Fibroblast of skin of right quadriceps (primary cell): ENCODE data around the gene RHPN2.
"Not testable (repeated sequence)": the region's sequence is repeated elsewhere in the genome, so short reads cannot be mapped to it uniquely, and the experiment has no call there.

Source experiments
- DNase-seq: peaks from one replicate; pipeline ENCODE4 v3.0.0-alpha.2; 2013

RHPN2 gene

GRCh38 chr19:33063753-33064457 is 783 bp downstream of the RHPN2 start:
- DNase-seq, result no peak

GRCh38 chr19:33063356-33063752 is 1.3 kb downstream of the RHPN2 start:
- DNase-seq, result peak; percentile 21

GRCh38 chr19:33062902-33063301 is 1.8 kb downstream of the RHPN2 start:
- DNase-seq, result no peak

GRCh38 chr19:33060586-33060985 is 4.1 kb downstream of the RHPN2 start:
- no peak for DNase-seq

- DNase-seq, result no peak
Measured at GRCh38 chr19:33055718-33056117, 9.0 kb downstream of the RHPN2 start.

GRCh38 chr19:33054623-33055022 is 10.1 kb downstream of the RHPN2 start:
- DNase-seq, result no peak

- DNase-seq, result peak; percentile 24
Measured at GRCh38 chr19:33052352-33052972, 12.2 kb downstream of the RHPN2 start.

- DNase-seq, result no peak
Measured at GRCh38 chr19:33050110-33050509, 14.6 kb downstream of the RHPN2 start.

GRCh38 chr19:33048806-33049676 is 15.6 kb downstream of the RHPN2 start:
- DNase-seq, result no peak

GRCh38 chr19:33047422-33047821 is 17.3 kb downstream of the RHPN2 start:
- DNase-seq, result no peak

- not testable (repeated sequence) for DNase-seq
Measured at GRCh38 chr19:33041828-33042160, 22.9 kb downstream of the RHPN2 start.

GRCh38 chr19:33040994-33041827 is 23.5 kb downstream of the RHPN2 start:
- DNase-seq, result peak; percentile 30

- no peak for DNase-seq
Measured at GRCh38 chr19:33039815-33040214, 24.9 kb downstream of the RHPN2 start.

GRCh38 chr19:33039108-33039599 is 25.5 kb downstream of the RHPN2 start:
- DNase-seq, result no peak

GRCh38 chr19:33037168-33038025 is 27.3 kb downstream of the RHPN2 start:
- DNase-seq, result not testable (repeated sequence)

GRCh38 chr19:33036370-33037167 is 28.1 kb downstream of the RHPN2 start:
- DNase-seq, result not testable (repeated sequence)

GRCh38 chr19:33035461-33035860 is 29.2 kb downstream of the RHPN2 start:
- no peak for DNase-seq

- DNase-seq, result no peak
Measured at GRCh38 chr19:33032218-33032781, 32.4 kb downstream of the RHPN2 start.

- DNase-seq, result no peak
Measured at GRCh38 chr19:33029746-33030303, 34.9 kb downstream of the RHPN2 start.

- DNase-seq, result not testable (repeated sequence)
Measured at GRCh38 chr19:33026602-33027001, 38.1 kb downstream of the RHPN2 start.
